Activated T-helper 17 cell treated with anti-CD3 and anti-CD28 coated beads, Interleukin-2, amount 50 U/mL, for 72 hours (primary cell): ENCODE data around the gene GPN3. TPM values are rescaled to one million over a fixed set of nuclear protein-coding genes. Genes with fewer than 3 reads are reported as not detected.
"Not testable (repeated sequence)": the region's sequence is repeated elsewhere in the genome, so short reads cannot be mapped to it uniquely, and the experiment has no call there.

Source experiments
- ATAC-seq: fragments of 150-1000 bp; cut with Tn5 transposase; replicated peaks from 2 replicates; pipeline ENCODE4 v1.10.0; 2021; ENCODE audit warnings: mild to moderate bottlenecking, moderate library complexity
- H3K27ac Mint-ChIP-seq: one replicate; pipeline ENCODE4 v1.8.0; 2022; ENCODE audit warnings: mixed read lengths
- H3K27me3 Mint-ChIP-seq: one replicate; pipeline ENCODE4 v1.8.0; 2022; ENCODE audit warnings: mixed read lengths
- H3K36me3 Mint-ChIP-seq: one replicate; pipeline ENCODE4 v1.8.0; 2022; ENCODE audit warnings: low read depth, mild to moderate bottlenecking, mixed read lengths
- H3K4me1 Mint-ChIP-seq: one replicate; pipeline ENCODE4 v1.8.0; 2022; ENCODE audit warnings: mixed read lengths
- H3K4me3 Mint-ChIP-seq: one replicate; pipeline ENCODE4 v1.8.0; 2022; ENCODE audit warnings: mild to moderate bottlenecking, mixed read lengths
- H3K9me3 Mint-ChIP-seq: one replicate; pipeline ENCODE4 v1.8.0; 2022; ENCODE audit warnings: mixed read lengths
- total RNA-seq, 2 donors: library from RNA; stranded (reverse); gene quantifications; one replicate each; pipeline ENCODE4 v1.2.3, GENCODE V29; 2022

Gene GPN3
- total RNA-seq, 2 donors from 2014 or later, result 31.4 to 41.8 TPM

- no peak for ATAC-seq
- Mint-ChIP-seq H3K36me3 (peaks cover 76% of the 10 kb centered on the region), H3K4me1 (peaks cover 4% of the 10 kb centered on the region), H3K9me3 (no peaks in the 10 kb centered on the region), H3K27ac (no peak overlapping the region), H3K27me3 (no peaks in the 10 kb centered on the region), H3K4me3 (no peak overlapping the region)
Observed at GRCh38 chr12:110465024-110465423, 3.0 kb downstream of the GPN3 start.

- not testable (repeated sequence) for H3K9me3 Mint-ChIP-seq, ATAC-seq
- peaks cover 94% of the 10 kb centered on the region for H3K36me3 Mint-ChIP-seq
Observed at GRCh38 chr12:110461189-110461588, 6.9 kb downstream of the GPN3 start.

GRCh38 chr12:110458756-110459155, 9.3 kb downstream of the GPN3 start:
- Mint-ChIP-seq H3K27ac (no peak overlapping the region), H3K4me1 (no peaks in the 10 kb centered on the region), H3K27me3 (no peaks in the 10 kb centered on the region), H3K4me3 (no peak overlapping the region), H3K9me3 (no peaks in the 10 kb centered on the region), H3K36me3 (peaks cover 97% of the 10 kb centered on the region)
- no peak for ATAC-seq

More at GRCh38 chr12:110461189-110461588, 6.9 kb downstream of the GPN3 start:
- H3K27me3 Mint-ChIP-seq, H3K4me1 Mint-ChIP-seq, H3K4me3 Mint-ChIP-seq, H3K27ac Mint-ChIP-seq: not testable (repeated sequence)

GRCh38 chr12:110453569-110454296, 14.3 kb downstream of the GPN3 start:
- no peak overlapping the region for H3K27ac Mint-ChIP-seq
- H3K9me3 Mint-ChIP-seq, result no peaks in the 10 kb centered on the region
- peaks cover 4% of the 10 kb centered on the region for H3K4me1 Mint-ChIP-seq
- no peak for ATAC-seq
- no peak overlapping the region for H3K4me3 Mint-ChIP-seq
- H3K36me3 Mint-ChIP-seq, result peaks cover 90% of the 10 kb centered on the region
- H3K27me3 Mint-ChIP-seq, result no peaks in the 10 kb centered on the region

- H3K4me3 Mint-ChIP-seq, result peak overlapping the region; percentile 95
- H3K9me3 Mint-ChIP-seq, result no peaks in the 10 kb centered on the region
- H3K4me1 Mint-ChIP-seq, result peaks cover 10% of the 10 kb centered on the region
- H3K27ac Mint-ChIP-seq, result peak overlapping the region; percentile 99
- H3K27me3 Mint-ChIP-seq, result no peaks in the 10 kb centered on the region
- H3K36me3 Mint-ChIP-seq, result peaks cover 90% of the 10 kb centered on the region
- no peak for ATAC-seq
Observed at GRCh38 chr12:110451263-110451662, 16.8 kb downstream of the GPN3 start.

GRCh38 chr12:110449799-110450497, 18.1 kb downstream of the GPN3 start, which contains the start of gene ARPC3:
ARPC3 (minus strand) TSS chr12:110450337; CDS start chr12:110450260, 77 bp downstream.
- H3K27ac Mint-ChIP-seq, result peak within 1 kb of the TSS; percentile 99
- peaks cover 87% of the 10 kb centered on the region for H3K36me3 Mint-ChIP-seq
- H3K4me1 Mint-ChIP-seq, result peaks cover 14% of the 10 kb centered on the region
- peak; percentile 99 for ATAC-seq
- H3K27me3 Mint-ChIP-seq, result no peaks in the 10 kb centered on the region
- peak within 1 kb of the TSS; percentile 95 for H3K4me3 Mint-ChIP-seq
- no peaks in the 10 kb centered on the region for H3K9me3 Mint-ChIP-seq

- H3K4me1 Mint-ChIP-seq, result peaks cover 10% of the 10 kb centered on the region
- ATAC-seq, result no peak
- H3K9me3 Mint-ChIP-seq, result no peaks in the 10 kb centered on the region
- H3K4me3 Mint-ChIP-seq, result no peak overlapping the region
- H3K36me3 Mint-ChIP-seq, result peaks cover 96% of the 10 kb centered on the region
- H3K27ac Mint-ChIP-seq, result no peak overlapping the region
- H3K27me3 Mint-ChIP-seq, result no peaks in the 10 kb centered on the region
Observed at GRCh38 chr12:110444455-110444854, 23.6 kb downstream of the GPN3 start.

- Mint-ChIP-seq H3K27ac (peak overlapping the region; percentile 69), H3K27me3 (no peaks in the 10 kb centered on the region), H3K4me1 (no peaks in the 10 kb centered on the region), H3K36me3 (peaks cover 72% of the 10 kb centered on the region), H3K4me3 (no peak overlapping the region), H3K9me3 (no peaks in the 10 kb centered on the region)
- peak; percentile 22 for ATAC-seq
Observed at GRCh38 chr12:110436231-110436630, 31.8 kb downstream of the GPN3 start.

GRCh38 chr12:110431957-110432587, 36.0 kb downstream of the GPN3 start:
- peak; percentile 64 for ATAC-seq
- Mint-ChIP-seq H3K27ac (peak overlapping the region; percentile 99), H3K9me3 (no peaks in the 10 kb centered on the region), H3K36me3 (peaks cover 31% of the 10 kb centered on the region), H3K4me3 (peak overlapping the region; percentile 97), H3K4me1 (no peaks in the 10 kb centered on the region), H3K27me3 (no peaks in the 10 kb centered on the region)

- not testable (repeated sequence) for ATAC-seq, H3K4me1 Mint-ChIP-seq, H3K27me3 Mint-ChIP-seq, H3K36me3 Mint-ChIP-seq, H3K27ac Mint-ChIP-seq, H3K9me3 Mint-ChIP-seq
- peak overlapping the region; percentile 46 for H3K4me3 Mint-ChIP-seq
Observed at GRCh38 chr12:110429676-110430075, 38.4 kb downstream of the GPN3 start.

- no peak overlapping the region for H3K4me3 Mint-ChIP-seq
- ATAC-seq, result no peak
- H3K36me3 Mint-ChIP-seq, result no peaks in the 10 kb centered on the region
- no peaks in the 10 kb centered on the region for H3K4me1 Mint-ChIP-seq
- no peaks in the 10 kb centered on the region for H3K9me3 Mint-ChIP-seq
- H3K27ac Mint-ChIP-seq, result no peak overlapping the region
- H3K27me3 Mint-ChIP-seq, result no peaks in the 10 kb centered on the region
Observed at GRCh38 chr12:110426406-110426805, 41.7 kb downstream of the GPN3 start.

- H3K27me3 Mint-ChIP-seq, result no peaks in the 10 kb centered on the region
Observed at GRCh38 chr12:110424237-110424636, 43.8 kb downstream of the GPN3 start.

GRCh38 chr12:110421701-110422100, 46.4 kb downstream of the GPN3 start:
- H3K4me1 Mint-ChIP-seq, result no peaks in the 10 kb centered on the region
- no peak overlapping the region for H3K27ac Mint-ChIP-seq
- H3K27me3 Mint-ChIP-seq, result no peaks in the 10 kb centered on the region
- no peak for ATAC-seq
- no peaks in the 10 kb centered on the region for H3K9me3 Mint-ChIP-seq
- no peaks in the 10 kb centered on the region for H3K36me3 Mint-ChIP-seq
- no peak overlapping the region for H3K4me3 Mint-ChIP-seq

More at GRCh38 chr12:110424237-110424636, 43.8 kb downstream of the GPN3 start:
- H3K36me3 Mint-ChIP-seq, result no peaks in the 10 kb centered on the region
- no peaks in the 10 kb centered on the region for H3K9me3 Mint-ChIP-seq
- no peak for ATAC-seq
- no peak overlapping the region for H3K4me3 Mint-ChIP-seq
- H3K27ac Mint-ChIP-seq, result no peak overlapping the region
- no peaks in the 10 kb centered on the region for H3K4me1 Mint-ChIP-seq

GRCh38 chr12:110421159-110421661, 46.8 kb downstream of the GPN3 start:
- no peak for ATAC-seq
- Mint-ChIP-seq H3K4me1 (no peaks in the 10 kb centered on the region), H3K36me3 (no peaks in the 10 kb centered on the region), H3K27ac (no peak overlapping the region), H3K9me3 (no peaks in the 10 kb centered on the region), H3K4me3 (no peak overlapping the region), H3K27me3 (no peaks in the 10 kb centered on the region)
